ENCODE results near the gene TSTD1.

The TSTD1 gene

DNA sequence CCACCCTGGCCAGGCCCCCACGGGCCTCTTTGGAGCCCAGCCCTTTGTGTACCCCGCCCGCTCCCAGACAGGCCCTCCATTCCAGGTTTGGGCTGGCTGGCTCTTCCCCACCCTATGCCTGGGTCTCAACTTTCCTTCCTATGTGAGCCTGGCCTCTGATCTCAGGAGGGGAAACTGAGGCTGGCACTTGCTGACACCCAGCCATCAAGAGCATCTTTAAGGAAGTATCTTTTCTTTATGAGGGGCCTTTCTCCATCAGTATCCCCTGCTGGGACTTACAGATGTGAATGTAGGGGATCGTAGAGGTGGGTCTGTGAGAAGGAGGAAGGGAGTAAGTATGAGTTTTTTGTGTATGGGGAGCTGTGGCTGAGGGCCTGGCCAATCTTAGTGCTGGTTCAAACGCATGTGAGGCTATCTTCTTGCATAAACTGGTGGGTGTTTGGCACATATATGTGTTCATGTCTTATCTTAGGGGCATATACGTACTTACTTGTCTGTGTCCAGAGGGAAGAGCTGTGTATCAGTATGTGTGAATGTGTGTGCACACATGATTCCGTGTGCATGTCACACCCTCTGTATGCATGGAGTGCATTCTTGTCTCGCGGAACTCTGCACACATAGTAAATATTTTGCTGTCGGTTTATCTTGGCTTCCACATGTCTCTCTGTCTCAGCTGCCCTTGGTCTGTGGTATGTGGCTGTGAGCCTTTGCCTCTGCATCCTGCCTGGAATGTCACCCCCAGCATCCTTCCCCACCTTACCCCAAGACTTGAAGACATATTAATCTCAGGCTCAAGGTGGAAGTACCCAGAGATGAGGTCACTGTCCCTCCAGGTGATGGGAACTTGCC lies 45.2 kb upstream of the TSTD1 start:
- no peaks in the 10 kb centered on the region for H3K27me3 ChIP-seq (ENCODE audit: insufficient read depth, low read depth)
- no peak overlapping the region for H3K9ac ChIP-seq
- H3K27ac ChIP-seq, result no peak overlapping the region
- TF ChIP-seq, protein P1, sequence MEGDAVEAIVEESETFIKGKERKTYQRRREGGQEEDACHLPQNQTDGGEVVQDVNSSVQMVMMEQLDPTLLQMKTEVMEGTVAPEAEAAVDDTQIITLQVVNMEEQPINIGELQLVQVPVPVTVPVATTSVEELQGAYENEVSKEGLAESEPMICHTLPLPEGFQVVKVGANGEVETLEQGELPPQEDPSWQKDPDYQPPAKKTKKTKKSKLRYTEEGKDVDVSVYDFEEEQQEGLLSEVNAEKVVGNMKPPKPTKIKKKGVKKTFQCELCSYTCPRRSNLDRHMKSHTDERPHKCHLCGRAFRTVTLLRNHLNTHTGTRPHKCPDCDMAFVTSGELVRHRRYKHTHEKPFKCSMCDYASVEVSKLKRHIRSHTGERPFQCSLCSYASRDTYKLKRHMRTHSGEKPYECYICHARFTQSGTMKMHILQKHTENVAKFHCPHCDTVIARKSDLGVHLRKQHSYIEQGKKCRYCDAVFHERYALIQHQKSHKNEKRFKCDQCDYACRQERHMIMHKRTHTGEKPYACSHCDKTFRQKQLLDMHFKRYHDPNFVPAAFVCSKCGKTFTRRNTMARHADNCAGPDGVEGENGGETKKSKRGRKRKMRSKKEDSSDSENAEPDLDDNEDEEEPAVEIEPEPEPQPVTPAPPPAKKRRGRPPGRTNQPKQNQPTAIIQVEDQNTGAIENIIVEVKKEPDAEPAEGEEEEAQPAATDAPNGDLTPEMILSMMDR (conservative IDR thresholded peaks at IDR 0.05; ENCODE audit: low read depth, low read length), result no peak
- no peaks in the 10 kb centered on the region for H3K79me2 ChIP-seq (ENCODE audit: insufficient read depth, low read depth)
- no peaks in the 10 kb centered on the region for H4K20me1 ChIP-seq (ENCODE audit: insufficient read depth)
- H2AFZ ChIP-seq (ENCODE audit: low read depth), result no peak overlapping the region
- H3K36me3 ChIP-seq (ENCODE audit: insufficient read depth), result no peaks in the 10 kb centered on the region
- peaks cover 8% of the 10 kb centered on the region for H3K4me1 ChIP-seq (ENCODE audit: low read depth, poor library complexity, severe bottlenecking)
- no peak overlapping the region for H3K4me2 ChIP-seq
- H3K4me3 ChIP-seq (IDR thresholded peaks at IDR 0.05; ENCODE audit: insufficient read depth, low read depth, low read length), result no peak overlapping the region

DNA sequence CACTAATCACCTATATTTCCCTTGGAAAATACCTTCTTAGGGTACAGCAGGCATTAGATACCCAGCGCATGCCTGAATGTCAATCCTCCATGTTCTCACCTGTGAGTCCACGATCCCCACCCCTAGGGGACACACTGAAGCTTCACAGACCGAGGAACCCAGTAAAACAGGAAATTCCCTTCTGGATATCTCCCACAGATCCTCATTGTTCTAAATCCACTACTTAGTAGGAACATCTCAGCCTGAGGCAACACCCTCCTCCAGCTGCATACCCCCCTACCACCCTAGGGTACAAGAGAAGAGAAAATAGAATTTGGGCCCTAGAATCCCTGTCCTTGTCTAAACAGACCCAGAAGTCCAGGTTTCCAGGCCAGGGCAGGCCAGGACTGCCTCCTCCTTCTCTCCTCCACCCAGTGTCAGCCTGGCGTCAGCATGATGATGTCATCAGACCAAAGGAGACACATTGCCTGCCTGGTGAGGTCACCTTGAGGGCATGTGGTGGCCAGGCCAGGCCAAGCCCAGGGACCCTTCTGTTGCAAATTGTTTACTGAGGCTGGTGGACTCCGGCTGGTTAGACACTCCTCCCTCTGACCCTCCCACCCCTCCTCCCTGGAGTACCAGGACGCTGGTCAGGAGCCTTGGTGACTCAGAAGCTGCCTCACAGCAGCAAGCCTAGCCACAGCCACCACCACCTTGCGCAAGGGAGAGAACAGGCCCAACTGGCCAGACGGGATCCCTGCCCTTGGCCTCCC lies 44.4 kb upstream of the TSTD1 start:
- Histone ChIP-seq H3K36me3 (ENCODE audit: insufficient read depth) (no peaks in the 10 kb centered on the region), H3K9ac (no peak overlapping the region), H3K4me3 (IDR thresholded peaks at IDR 0.05; ENCODE audit: insufficient read depth, low read depth, low read length) (no peak overlapping the region), H3K27me3 (ENCODE audit: insufficient read depth, low read depth) (no peaks in the 10 kb centered on the region), H4K20me1 (ENCODE audit: insufficient read depth) (no peaks in the 10 kb centered on the region), H3K4me2 (no peak overlapping the region), H3K27ac (no peak overlapping the region), H3K4me1 (ENCODE audit: low read depth, poor library complexity, severe bottlenecking) (peaks cover 8% of the 10 kb centered on the region), H2AFZ (ENCODE audit: low read depth) (no peak overlapping the region), H3K79me2 (ENCODE audit: insufficient read depth, low read depth) (no peaks in the 10 kb centered on the region)
- TF ChIP-seq, protein P1 (conservative IDR thresholded peaks at IDR 0.05; ENCODE audit: low read depth, low read length), result no peak

DNA sequence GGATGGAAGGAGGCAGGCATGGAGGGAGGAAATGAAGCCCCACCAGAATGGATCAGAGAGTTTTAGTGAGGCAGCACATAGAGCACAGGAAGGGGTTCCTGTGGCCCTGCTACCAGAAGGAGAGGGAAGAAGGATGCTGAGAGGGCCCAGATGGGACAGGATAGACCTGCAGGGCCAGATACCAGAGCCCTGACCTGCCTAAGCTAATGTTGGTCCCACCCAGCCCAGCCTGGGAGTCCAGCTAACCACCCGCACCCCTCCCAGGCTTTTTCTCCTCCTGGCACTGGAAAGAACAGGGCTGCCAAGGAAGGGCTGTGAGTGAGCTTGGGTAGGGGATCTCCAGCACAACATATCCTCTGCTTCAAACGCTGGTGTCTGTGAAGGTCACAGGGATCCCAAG lies 43.7 kb upstream of the TSTD1 start:
- H3K79me2 ChIP-seq (ENCODE audit: insufficient read depth, low read depth), result no peaks in the 10 kb centered on the region

GRCh38 chr1:161081519-161081918 lies 42.8 kb upstream of the TSTD1 start:
- Histone ChIP-seq H3K27ac (no peak overlapping the region), H3K9ac (no peak overlapping the region), H3K36me3 (ENCODE audit: insufficient read depth) (no peaks in the 10 kb centered on the region), H3K79me2 (ENCODE audit: insufficient read depth, low read depth) (no peaks in the 10 kb centered on the region), H3K4me2 (no peak overlapping the region), H4K20me1 (ENCODE audit: insufficient read depth) (no peaks in the 10 kb centered on the region), H3K4me3 (IDR thresholded peaks at IDR 0.05; ENCODE audit: insufficient read depth, low read depth, low read length) (no peak overlapping the region), H2AFZ (ENCODE audit: low read depth) (no peak overlapping the region), H3K27me3 (ENCODE audit: insufficient read depth, low read depth) (no peaks in the 10 kb centered on the region), H3K4me1 (ENCODE audit: low read depth, poor library complexity, severe bottlenecking) (peaks cover 8% of the 10 kb centered on the region)
- TF ChIP-seq, protein P1 (conservative IDR thresholded peaks at IDR 0.05; ENCODE audit: low read depth, low read length), result no peak

More for the DNA sequence above, 43.7 kb upstream of the TSTD1 start:
- H3K36me3 ChIP-seq (ENCODE audit: insufficient read depth), result no peaks in the 10 kb centered on the region
- H3K4me3 ChIP-seq (IDR thresholded peaks at IDR 0.05; ENCODE audit: insufficient read depth, low read depth, low read length), result no peak overlapping the region
- no peak overlapping the region for H3K27ac ChIP-seq
- H4K20me1 ChIP-seq (ENCODE audit: insufficient read depth), result no peaks in the 10 kb centered on the region
- no peak overlapping the region for H3K9ac ChIP-seq
- peaks cover 8% of the 10 kb centered on the region for H3K4me1 ChIP-seq (ENCODE audit: low read depth, poor library complexity, severe bottlenecking)
- no peak overlapping the region for H2AFZ ChIP-seq (ENCODE audit: low read depth)
- no peaks in the 10 kb centered on the region for H3K27me3 ChIP-seq (ENCODE audit: insufficient read depth, low read depth)
- H3K4me2 ChIP-seq, result no peak overlapping the region
- TF ChIP-seq, protein P1 (conservative IDR thresholded peaks at IDR 0.05; ENCODE audit: low read depth, low read length), result no peak
